Measurements from ENCODE around the gene SLC25A4.
A peak's percentile ranks its signal among the peaks of the same experiment; 100 is the strongest.

Gene SLC25A4

GRCh38 chr4:185119927-185120630, 23.0 kb upstream of the SLC25A4 start:
- Histone ChIP-seq H3K4me1 (ENCODE audit: insufficient read depth, insufficient read length) (no peaks in the 10 kb centered on the region), H3K4me3 (ENCODE audit: insufficient read length, low read depth) (no peak overlapping the region), H3K9me3 (ENCODE audit: insufficient read depth, low read length) (no peaks in the 10 kb centered on the region), H3K27me3 (ENCODE audit: insufficient read depth, insufficient read length) (no peaks in the 10 kb centered on the region), H3K9ac (ENCODE audit: insufficient read length, low read depth) (no peak overlapping the region), H3K36me3 (ENCODE audit: insufficient read depth, insufficient read length, low read length) (no peaks in the 10 kb centered on the region)
- DNase-seq (ENCODE audit: low read depth, low spot score): no peak
- TF ChIP-seq SUZ12 (IDR thresholded peaks at IDR 0.05; ENCODE audit: extremely low read depth, insufficient read depth, insufficient read length) (no peak), YY1 (IDR thresholded peaks at IDR 0.05; ENCODE audit: insufficient read depth, insufficient read length) (no peak), ZNF274 (IDR thresholded peaks at IDR 0.05; ENCODE audit: low read depth, low read length) (no peak)

- Histone ChIP-seq H3K9ac (ENCODE audit: insufficient read length, low read depth) (no peak overlapping the region), H3K4me3 (ENCODE audit: insufficient read length, low read depth) (no peak overlapping the region), H3K4me1 (ENCODE audit: insufficient read depth, insufficient read length) (no peaks in the 10 kb centered on the region), H3K9me3 (ENCODE audit: insufficient read depth, low read length) (no peaks in the 10 kb centered on the region), H3K36me3 (ENCODE audit: insufficient read depth, insufficient read length, low read length) (no peaks in the 10 kb centered on the region), H3K27me3 (ENCODE audit: insufficient read depth, insufficient read length) (no peaks in the 10 kb centered on the region)
- TF ChIP-seq ZNF274 (IDR thresholded peaks at IDR 0.05; ENCODE audit: low read depth, low read length) (no peak), YY1 (IDR thresholded peaks at IDR 0.05; ENCODE audit: insufficient read depth, insufficient read length) (no peak), SUZ12 (IDR thresholded peaks at IDR 0.05; ENCODE audit: extremely low read depth, insufficient read depth, insufficient read length) (no peak)
- no peak for DNase-seq (ENCODE audit: low read depth, low spot score)
Measured at GRCh38 chr4:185120631-185120946, 22.5 kb upstream of the SLC25A4 start.

- H3K9me3 ChIP-seq (ENCODE audit: insufficient read depth, low read length): no peaks in the 10 kb centered on the region
- H3K27me3 ChIP-seq (ENCODE audit: insufficient read depth, insufficient read length): no peaks in the 10 kb centered on the region
- TF ChIP-seq ZNF274 (IDR thresholded peaks at IDR 0.05; ENCODE audit: low read depth, low read length) (no peak), SUZ12 (IDR thresholded peaks at IDR 0.05; ENCODE audit: extremely low read depth, insufficient read depth, insufficient read length) (no peak), YY1 (IDR thresholded peaks at IDR 0.05; ENCODE audit: insufficient read depth, insufficient read length) (no peak)
- H3K9ac ChIP-seq (ENCODE audit: insufficient read length, low read depth): no peak overlapping the region
- no peak overlapping the region for H3K4me3 ChIP-seq (ENCODE audit: insufficient read length, low read depth)
- no peaks in the 10 kb centered on the region for H3K36me3 ChIP-seq (ENCODE audit: insufficient read depth, insufficient read length, low read length)
- no peak for DNase-seq (ENCODE audit: low read depth, low spot score)
- no peaks in the 10 kb centered on the region for H3K4me1 ChIP-seq (ENCODE audit: insufficient read depth, insufficient read length)
Measured at GRCh38 chr4:185122681-185123345, 20.3 kb upstream of the SLC25A4 start.

- Histone ChIP-seq H3K9ac (ENCODE audit: insufficient read length, low read depth) (no peak overlapping the region), H3K9me3 (ENCODE audit: insufficient read depth, low read length) (no peaks in the 10 kb centered on the region), H3K36me3 (ENCODE audit: insufficient read depth, insufficient read length, low read length) (no peaks in the 10 kb centered on the region), H3K27me3 (ENCODE audit: insufficient read depth, insufficient read length) (peaks cover 3% of the 10 kb centered on the region), H3K4me1 (ENCODE audit: insufficient read depth, insufficient read length) (no peaks in the 10 kb centered on the region), H3K4me3 (ENCODE audit: insufficient read length, low read depth) (no peak overlapping the region)
- no peak for TF ChIP-seq SUZ12 (IDR thresholded peaks at IDR 0.05; ENCODE audit: extremely low read depth, insufficient read depth, insufficient read length)
- DNase-seq (ENCODE audit: low read depth, low spot score): no peak
Measured at GRCh38 chr4:185124006-185124405, 19.1 kb upstream of the SLC25A4 start.

- H3K27me3 ChIP-seq (ENCODE audit: insufficient read depth, insufficient read length): peaks cover 5% of the 10 kb centered on the region
- peak overlapping the region; percentile 54 for H3K4me3 ChIP-seq (ENCODE audit: insufficient read length, low read depth)
- H3K36me3 ChIP-seq (ENCODE audit: insufficient read depth, insufficient read length, low read length): no peaks in the 10 kb centered on the region
- TF ChIP-seq ZNF274 (IDR thresholded peaks at IDR 0.05; ENCODE audit: low read depth, low read length) (no peak), YY1 (IDR thresholded peaks at IDR 0.05; ENCODE audit: insufficient read depth, insufficient read length) (no peak), SUZ12 (IDR thresholded peaks at IDR 0.05; ENCODE audit: extremely low read depth, insufficient read depth, insufficient read length) (no peak)
- peak overlapping the region; percentile 85 for H3K9ac ChIP-seq (ENCODE audit: insufficient read length, low read depth)
- H3K4me1 ChIP-seq (ENCODE audit: insufficient read depth, insufficient read length): no peaks in the 10 kb centered on the region
- H3K9me3 ChIP-seq (ENCODE audit: insufficient read depth, low read length): no peaks in the 10 kb centered on the region
- no peak for DNase-seq (ENCODE audit: low read depth, low spot score)
Measured at GRCh38 chr4:185127021-185127925, 15.8 kb upstream of the SLC25A4 start.

GRCh38 chr4:185128272-185129119, 14.6 kb upstream of the SLC25A4 start:
- Histone ChIP-seq H3K4me1 (ENCODE audit: insufficient read depth, insufficient read length) (no peaks in the 10 kb centered on the region), H3K36me3 (ENCODE audit: insufficient read depth, insufficient read length, low read length) (no peaks in the 10 kb centered on the region), H3K9ac (ENCODE audit: insufficient read length, low read depth) (peak overlapping the region; percentile 70), H3K27me3 (ENCODE audit: insufficient read depth, insufficient read length) (peaks cover 5% of the 10 kb centered on the region), H3K9me3 (ENCODE audit: insufficient read depth, low read length) (no peaks in the 10 kb centered on the region), H3K4me3 (ENCODE audit: insufficient read length, low read depth) (peak overlapping the region; percentile 57)
- TF ChIP-seq ZNF274 (IDR thresholded peaks at IDR 0.05; ENCODE audit: low read depth, low read length): no peak
- TF ChIP-seq SUZ12 (IDR thresholded peaks at IDR 0.05; ENCODE audit: extremely low read depth, insufficient read depth, insufficient read length): no peak
- TF ChIP-seq YY1 (IDR thresholded peaks at IDR 0.05; ENCODE audit: insufficient read depth, insufficient read length): no peak
- no peak for DNase-seq (ENCODE audit: low read depth, low spot score)
